Hepatocyte (in vitro differentiated cells): ENCODE measurements around the gene RCAN2. TPM values are rescaled to one million over a fixed set of nuclear protein-coding genes. Genes with fewer than 3 reads are reported as not detected.

ENCODE experiments used
- DNase-seq: peaks from one replicate; pipeline ENCODE4 v3.0.0-alpha.2; 2016; ENCODE audit warnings: low spot score
- H2AFZ ChIP-seq: fragments of 200-600 bp; sonication (generic); 2 replicates; pipeline ENCODE4 v1.6.0; 2016; ENCODE audit warnings: antibody characterized with exemption, mild to moderate bottlenecking
- H3K27ac ChIP-seq: fragments of 200-600 bp; sonication (generic); 2 replicates; pipeline ENCODE4 v1.5.1; 2016; ENCODE audit warnings: mild to moderate bottlenecking
- H3K27me3 ChIP-seq: fragments of 200-600 bp; sonication (generic); 2 replicates; pipeline ENCODE4 v1.6.1; 2016
- H3K36me3 ChIP-seq: fragments of 200-600 bp; sonication (generic); replicated peaks from 2 replicates; pipeline ENCODE4 v1.5.1; 2016; ENCODE audit warnings: low read depth; ENCODE audit not compliant: insufficient read depth
- H3K4me1 ChIP-seq: fragments of 200-600 bp; sonication (generic); 2 replicates; pipeline ENCODE4 v1.5.1; 2016; ENCODE audit warnings: mild to moderate bottlenecking, moderate library complexity; ENCODE audit not compliant: insufficient read depth
- H3K4me2 ChIP-seq: fragments of 200-600 bp; sonication (generic); 2 replicates; pipeline ENCODE4 v1.6.0; 2016
- H3K4me3 ChIP-seq: fragments of 200-600 bp; sonication (generic); 2 replicates; pipeline ENCODE4 v1.5.1; 2016; ENCODE audit warnings: mild to moderate bottlenecking
- H3K79me2 ChIP-seq: fragments of 200-600 bp; sonication (generic); 2 replicates; pipeline ENCODE4 v1.6.0; 2017; ENCODE audit warnings: mild to moderate bottlenecking
- H3K9me2 ChIP-seq: fragments of 200-600 bp; sonication (generic); replicated peaks from 2 replicates; pipeline ENCODE4 v1.6.0; 2017; ENCODE audit warnings: mild to moderate bottlenecking; ENCODE audit not compliant: insufficient read depth
- H3K9me3 ChIP-seq: fragments of 200-600 bp; sonication (generic); 2 replicates; pipeline ENCODE4 v1.5.1; 2016; ENCODE audit warnings: low read depth, mild to moderate bottlenecking
- H4K20me1 ChIP-seq: fragments of 200-600 bp; sonication (generic); 2 replicates; pipeline ENCODE4 v1.6.0; 2016; ENCODE audit warnings: mild to moderate bottlenecking; ENCODE audit not compliant: insufficient read depth, poor library complexity, severe bottlenecking
- CTCF ChIP-seq: fragments of 200-600 bp; sonication (generic); IDR thresholded peaks from 2 replicates; pipeline ENCODE4 v1.5.1; 2016; ENCODE audit warnings: antibody characterized with exemption, mild to moderate bottlenecking; ENCODE audit not compliant: poor library complexity
- EZH2 ChIP-seq: fragments of 200-600 bp; sonication (generic); IDR thresholded peaks from 2 replicates; pipeline ENCODE4 v1.6.1; 2016; ENCODE audit warnings: antibody characterized with exemption, mild to moderate bottlenecking, borderline replicate concordance
- EZH2phosphoT487 ChIP-seq: fragments of 200-600 bp; sonication (generic); IDR thresholded peaks from one replicate; pipeline ENCODE4 v1.6.1; 2018; ENCODE audit warnings: antibody characterized with exemption, mild to moderate bottlenecking, low read depth, moderate library complexity; ENCODE audit not compliant: unreplicated experiment, severe bottlenecking
- WGBS: methylation state at CpG from one replicate; pipeline ENCODE4 v1.1.6; 2016; ENCODE audit warnings: low lambda C conversion rate; ENCODE audit errors: missing lambda C conversion rate; 5-methylcytosine and 5-hydroxymethylcytosine counted together
- polyA plus RNA-seq: library from polyadenylated mRNA; unstranded; fragments of >200 nt; fragmentation: Nextera tagmentation; extraction: Ambion mirVana; gene quantifications from 2 replicates; pipeline ENCODE4 v1.2.1, GENCODE V29; 2016
- total RNA-seq: library from RNA; depleted of rRNA; stranded (reverse); fragments of >200 nt; gene quantifications from 2 replicates; pipeline ENCODE4 v1.2.3, GENCODE V29; 2014

RCAN2 gene
- total and polyA plus RNA-seq, 2 experiments from 2014 or later = 5.0 to 6.6 TPM

GRCh38 chr6:46324706-46325105 is 166.5 kb downstream of the RCAN2 start:
- Histone ChIP-seq H3K4me2 (no peak overlapping the region), H3K79me2 (no peaks in the 10 kb centered on the region), H3K36me3 (no peaks in the 10 kb centered on the region)

DNA sequence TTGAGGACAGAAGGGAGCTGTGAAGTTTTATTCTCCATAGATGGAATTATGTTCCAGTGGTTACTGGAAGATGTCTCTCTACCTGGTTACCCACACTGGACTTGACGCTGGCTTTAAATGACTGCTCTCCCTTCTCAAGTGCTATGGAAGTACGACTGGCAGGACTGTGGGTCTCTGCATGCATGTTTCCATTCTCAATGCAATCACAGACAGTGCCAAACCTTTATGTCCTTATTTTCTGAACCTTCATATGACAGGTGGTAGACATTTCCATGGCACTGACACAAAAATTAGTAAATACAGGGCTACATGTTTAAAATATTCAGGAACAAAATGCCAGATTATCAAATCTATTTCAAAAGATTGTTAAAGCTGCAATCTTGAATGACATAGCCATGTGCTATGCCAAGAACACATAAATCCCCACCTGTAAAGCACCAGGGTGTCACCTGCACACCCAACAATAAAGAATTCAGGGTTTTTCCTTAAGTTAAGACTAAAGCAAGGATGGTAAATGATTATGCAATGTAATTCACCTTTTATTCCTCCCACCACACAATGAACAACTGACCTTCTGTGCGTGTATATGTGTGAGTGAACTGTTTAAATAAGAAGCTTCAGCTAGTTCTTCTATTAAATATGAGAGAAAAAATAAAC is 167.2 kb downstream of the RCAN2 start:
- no peak overlapping the region for H3K4me2 ChIP-seq
- H3K4me1 ChIP-seq = no peaks in the 10 kb centered on the region
- TF ChIP-seq EZH2 (no peak), CTCF (no peak)
- no peaks in the 10 kb centered on the region for H4K20me1 ChIP-seq
- H3K9me2 ChIP-seq = no peaks in the 10 kb centered on the region
- H3K27me3 ChIP-seq = no peaks in the 10 kb centered on the region
- no peaks in the 10 kb centered on the region for H3K36me3 ChIP-seq
- WGBS = 81% methylated on average over 3 of the region's 3 CpGs
- no peaks in the 10 kb centered on the region for H3K9me3 ChIP-seq
- no peak overlapping the region for H2AFZ ChIP-seq
- no peak overlapping the region for H3K4me3 ChIP-seq
- DNase-seq = no peak
- H3K79me2 ChIP-seq = no peaks in the 10 kb centered on the region
- H3K27ac ChIP-seq = no peak overlapping the region

More at GRCh38 chr6:46324706-46325105, 166.5 kb downstream of the RCAN2 start:
- no peaks in the 10 kb centered on the region for H3K4me1 ChIP-seq
- H3K27me3 ChIP-seq = no peaks in the 10 kb centered on the region
- no peaks in the 10 kb centered on the region for H3K9me2 ChIP-seq
- H2AFZ ChIP-seq = no peak overlapping the region
- no peaks in the 10 kb centered on the region for H3K9me3 ChIP-seq
- H4K20me1 ChIP-seq = no peaks in the 10 kb centered on the region
- whole genome bisulfite sequencing = 94% methylated on average over 2 of the region's 2 CpGs
- DNase-seq = no peak
- no peak overlapping the region for H3K27ac ChIP-seq
- no peak overlapping the region for H3K4me3 ChIP-seq
- TF ChIP-seq CTCF (no peak), EZH2phosphoT487 (no peak), EZH2 (no peak)

DNA sequence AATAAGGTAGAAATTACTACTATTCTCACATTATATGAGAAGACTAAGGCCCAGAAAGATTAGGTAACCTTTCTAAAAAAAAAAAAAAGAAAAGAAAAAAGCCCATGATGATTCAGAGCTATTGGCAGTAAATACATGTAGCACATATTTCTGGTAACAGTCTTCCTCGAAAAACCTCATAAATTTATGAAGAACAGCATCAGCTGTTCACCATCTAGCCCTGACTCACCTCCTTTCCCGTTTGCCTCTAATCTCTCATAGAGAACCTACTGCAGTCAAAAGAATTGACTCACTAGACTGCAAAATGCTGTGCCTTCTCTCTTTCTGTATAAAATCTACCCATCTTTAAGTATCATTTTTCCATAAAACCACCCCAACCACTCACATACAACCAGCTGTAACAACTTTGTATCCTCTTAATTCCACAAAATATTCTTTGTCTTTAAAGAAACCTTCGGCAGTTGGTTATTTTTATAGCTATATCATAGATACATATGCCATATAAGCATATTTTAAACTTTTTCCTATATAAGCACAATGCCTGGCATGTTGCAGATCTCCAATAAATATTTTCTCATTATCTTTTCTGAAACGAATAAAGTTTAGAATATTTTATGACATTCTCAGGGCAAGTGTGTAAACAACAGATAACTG is 167.8 kb downstream of the RCAN2 start:
- Histone ChIP-seq H4K20me1 (no peaks in the 10 kb centered on the region), H3K27me3 (no peaks in the 10 kb centered on the region), H3K79me2 (no peaks in the 10 kb centered on the region), H3K4me1 (no peaks in the 10 kb centered on the region), H3K27ac (no peak overlapping the region), H3K36me3 (no peaks in the 10 kb centered on the region), H3K9me2 (no peaks in the 10 kb centered on the region), H3K9me3 (no peaks in the 10 kb centered on the region), H2AFZ (no peak overlapping the region), H3K4me2 (no peak overlapping the region), H3K4me3 (no peak overlapping the region)
- TF ChIP-seq CTCF (no peak), EZH2 (no peak), EZH2phosphoT487 (no peak)
- peak; percentile 50 for DNase-seq
- WGBS = 59% methylated on average over 4 of the region's 4 CpGs
